ENCODE results near the gene ZNF771.
A peak's percentile ranks its signal among the peaks of the same experiment; 100 is the strongest.

Gene ZNF771

DNA sequence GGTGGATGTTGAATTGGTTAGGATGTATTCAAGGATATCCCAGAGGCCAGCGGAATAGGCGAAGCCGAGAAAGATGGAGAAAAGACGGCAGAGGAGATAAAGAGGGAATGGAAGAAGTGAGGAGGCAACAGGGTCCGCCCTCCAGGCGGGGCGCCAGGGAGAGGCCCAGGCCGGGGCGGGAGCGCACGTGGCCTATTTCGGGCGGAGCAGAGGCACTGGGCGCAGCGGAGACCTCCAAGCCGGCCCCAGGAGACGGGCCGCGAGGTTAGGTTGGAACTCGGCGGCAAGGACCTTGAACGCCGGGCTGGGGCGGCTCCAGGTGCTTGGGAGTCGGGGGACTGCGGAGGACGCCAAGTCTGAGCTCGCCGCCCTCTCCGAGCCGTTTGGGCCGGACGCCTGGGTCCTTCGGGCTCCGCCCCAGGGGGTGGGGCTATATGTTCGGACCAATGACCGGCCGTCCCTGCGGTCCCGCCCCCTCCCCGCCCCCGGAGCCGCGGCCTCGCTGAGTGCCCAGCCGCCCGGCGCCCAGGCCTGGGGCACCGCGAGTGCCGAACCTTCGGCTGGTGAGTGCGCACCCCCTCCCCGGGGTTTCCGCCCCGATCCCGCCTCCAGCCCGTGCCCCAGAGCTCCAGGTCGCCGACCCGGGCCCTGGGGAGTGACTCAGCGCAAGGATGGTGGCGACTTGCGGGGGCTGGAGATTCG, at the start of gene ZNF771:
Gene ZNF771 (plus strand): TSS at position 505 of the 702 bp plus-strand sequence. CDS start 448 bp downstream, outside the sequence.
- peak; percentile 94 for DNase-seq (ENCODE audit: low spot score)

DNA sequence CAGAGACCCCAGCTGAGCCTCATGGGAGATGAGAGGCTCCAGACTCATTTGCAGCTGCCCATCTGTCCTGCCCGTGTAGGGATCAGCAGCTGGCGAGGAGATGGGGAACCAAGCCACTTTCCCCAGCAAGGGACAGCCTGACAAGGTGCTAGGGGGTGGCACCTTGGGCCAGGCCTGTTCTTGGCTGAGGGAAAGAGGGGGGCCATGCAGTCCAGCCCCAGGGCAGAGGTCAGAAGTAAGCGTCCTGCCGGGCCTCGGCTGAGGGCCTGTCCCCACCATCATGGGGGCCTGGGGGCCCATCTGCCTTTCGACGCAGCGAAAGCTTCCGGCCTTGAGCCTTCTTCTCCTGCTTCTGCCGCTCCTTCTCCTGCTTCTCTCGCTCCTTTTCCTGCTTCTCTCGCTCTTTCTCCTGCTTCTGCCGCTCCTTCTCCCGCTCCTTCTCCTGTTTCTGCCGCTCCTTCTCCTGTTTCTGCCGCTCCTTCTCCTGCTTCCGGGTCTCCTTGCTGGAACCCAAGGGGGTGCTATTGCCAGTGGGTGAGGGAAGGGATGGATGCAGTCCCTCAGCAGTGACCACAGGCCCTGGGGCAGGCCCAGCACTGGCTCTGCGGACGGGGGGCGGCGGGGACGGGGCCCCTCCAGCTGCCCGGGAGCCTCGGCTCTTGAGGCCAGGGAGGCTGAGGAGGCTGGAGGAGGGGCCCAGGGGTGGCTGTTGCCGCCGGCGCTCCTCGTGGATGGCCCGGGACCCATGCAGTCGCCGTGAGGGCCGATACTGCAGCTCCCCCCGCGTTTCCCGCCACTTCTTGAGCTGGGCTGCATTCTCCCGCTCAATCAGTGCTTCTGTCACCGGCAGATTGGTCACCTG, 49.5 kb upstream of the ZNF771 start:
- no peak for DNase-seq (ENCODE audit: low spot score)

DNA sequence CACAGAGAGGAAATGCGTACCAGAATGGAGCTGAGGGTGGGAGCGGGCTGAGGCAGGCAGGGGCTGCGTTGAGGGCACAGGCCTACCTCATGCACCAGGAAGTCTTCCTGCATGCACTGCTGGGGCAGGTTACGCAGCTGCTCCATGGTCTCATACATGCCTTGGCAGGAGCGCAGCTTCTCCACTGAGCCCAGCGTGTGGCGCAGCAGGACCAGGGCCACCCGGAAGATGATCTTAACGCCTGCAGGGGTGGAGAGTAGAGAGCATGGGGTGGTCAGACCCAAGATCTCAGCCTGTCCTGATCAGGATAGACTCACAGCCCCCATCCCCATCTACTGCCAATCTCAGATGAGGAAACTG, 48.8 kb upstream of the ZNF771 start:
- no peak for DNase-seq (ENCODE audit: low spot score)

DNA sequence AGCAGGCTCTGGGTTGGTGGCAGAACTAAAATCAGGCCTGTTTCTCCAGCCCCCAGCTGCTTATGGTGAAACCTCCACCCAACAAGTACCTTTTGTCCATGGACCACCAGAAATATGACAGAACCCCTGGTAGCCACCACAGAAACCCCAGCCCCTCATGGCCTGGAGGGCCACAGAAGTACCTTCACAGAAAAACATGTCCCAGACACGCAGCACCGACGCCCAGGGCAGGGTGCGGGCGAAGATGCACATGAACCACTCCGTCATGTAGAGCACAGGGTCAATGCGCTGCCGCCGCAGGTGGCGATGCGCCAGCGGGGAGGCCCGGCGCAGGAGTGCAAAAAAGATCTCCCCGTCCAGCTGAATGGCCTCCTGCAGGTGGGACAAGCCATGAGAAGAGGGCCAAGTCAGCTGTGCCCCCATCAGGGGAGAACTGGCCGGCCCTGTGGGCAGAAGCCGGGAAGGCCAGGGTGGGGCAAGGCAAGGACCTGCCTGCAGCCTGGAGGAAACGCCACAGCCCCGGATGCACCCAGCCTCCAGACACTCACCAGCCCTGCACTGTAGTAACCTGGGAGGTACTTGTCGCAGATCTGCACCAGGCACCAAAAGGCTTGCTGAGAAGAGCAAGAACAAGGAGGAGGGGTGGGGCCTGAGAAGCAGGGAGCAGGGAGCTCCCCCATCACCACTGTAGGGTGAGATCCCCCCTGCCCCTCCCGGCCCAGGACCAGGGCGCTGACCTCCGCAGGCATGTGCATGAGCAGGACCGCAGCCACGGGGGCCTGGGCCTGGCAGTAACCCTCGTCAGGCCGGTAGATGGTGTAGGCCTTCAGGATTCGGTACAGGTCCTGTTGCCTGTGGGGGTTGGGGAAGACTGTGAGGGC, 48.2 kb upstream of the ZNF771 start:
- DNase-seq (ENCODE audit: low spot score), result no peak

DNA sequence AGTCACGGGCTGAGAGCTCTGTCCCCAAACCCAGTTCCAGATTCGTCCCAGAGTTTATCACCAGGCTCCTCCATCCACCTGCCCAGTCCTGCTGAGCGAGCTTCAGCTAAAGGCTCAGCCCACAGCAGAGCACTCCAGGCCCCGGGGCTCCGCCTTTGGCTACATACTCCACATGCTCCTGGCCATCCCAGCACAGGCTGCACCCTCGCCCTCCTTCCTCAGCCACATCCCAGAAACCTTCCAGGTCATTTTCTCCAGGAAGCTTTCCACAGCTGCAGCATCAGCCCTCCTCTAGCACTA, 47.6 kb upstream of the ZNF771 start:
- DNase-seq (ENCODE audit: low spot score), result no peak

DNA sequence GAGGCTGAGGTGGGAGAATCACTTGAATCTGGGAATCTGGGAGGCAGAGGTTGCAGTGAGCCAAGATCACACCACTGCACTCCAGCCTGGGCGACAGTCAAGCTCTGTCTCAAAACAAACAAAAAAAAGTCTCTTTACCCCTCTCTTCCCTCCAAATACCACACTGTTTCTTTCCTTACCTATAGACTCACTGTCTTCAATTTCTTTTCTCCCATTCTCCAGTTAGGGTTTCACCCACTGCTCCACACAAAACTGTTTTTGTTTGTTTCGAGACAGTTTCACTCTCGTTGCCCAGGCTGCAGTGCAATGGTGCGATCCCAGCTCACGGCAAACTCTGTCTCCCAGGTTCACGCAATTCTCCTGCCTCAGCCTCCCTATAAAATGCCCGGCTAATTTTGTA, 46.2 kb upstream of the ZNF771 start:
- DNase-seq (ENCODE audit: low spot score), result no peak

DNA sequence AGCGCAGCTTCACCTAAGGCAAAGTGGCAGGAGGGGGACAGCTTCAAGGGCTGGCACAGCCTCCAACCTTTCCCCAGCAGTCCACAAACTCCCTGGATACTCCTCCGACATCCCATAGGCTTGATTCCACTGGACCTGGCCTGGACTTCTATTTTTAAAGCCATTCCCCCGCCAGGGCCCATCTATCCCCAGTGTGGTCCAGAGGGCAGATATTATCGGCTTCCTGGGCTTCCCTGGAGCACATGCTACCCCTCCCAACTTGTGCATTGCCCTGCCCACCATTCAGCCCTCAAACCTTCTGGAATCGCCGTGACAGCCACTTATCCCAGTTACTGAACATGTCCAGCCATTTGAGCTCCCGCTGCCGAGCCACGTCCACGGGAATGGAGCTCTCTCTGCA, 42.2 kb upstream of the ZNF771 start:
- DNase-seq (ENCODE audit: low spot score), result no peak

DNA sequence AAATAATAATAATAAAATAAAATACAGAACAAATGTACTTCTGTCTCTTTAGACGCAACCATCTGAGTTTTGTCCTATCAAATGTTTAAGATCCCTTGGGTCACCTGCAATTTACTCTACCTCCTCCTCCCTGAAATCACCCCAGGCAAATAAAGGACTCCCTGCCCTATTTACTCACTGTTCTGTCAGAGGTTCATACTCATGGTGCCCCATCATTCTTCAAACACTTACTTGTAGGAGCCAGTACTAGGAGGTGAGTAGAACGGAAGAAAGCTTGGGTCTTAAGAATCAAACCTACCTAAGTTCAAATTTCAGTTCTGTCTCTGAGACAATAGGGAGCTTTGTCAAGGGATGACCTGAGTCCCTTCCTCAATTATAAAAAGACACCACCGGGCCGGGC, 40.9 kb upstream of the ZNF771 start:
- no peak for DNase-seq (ENCODE audit: low spot score)

DNA sequence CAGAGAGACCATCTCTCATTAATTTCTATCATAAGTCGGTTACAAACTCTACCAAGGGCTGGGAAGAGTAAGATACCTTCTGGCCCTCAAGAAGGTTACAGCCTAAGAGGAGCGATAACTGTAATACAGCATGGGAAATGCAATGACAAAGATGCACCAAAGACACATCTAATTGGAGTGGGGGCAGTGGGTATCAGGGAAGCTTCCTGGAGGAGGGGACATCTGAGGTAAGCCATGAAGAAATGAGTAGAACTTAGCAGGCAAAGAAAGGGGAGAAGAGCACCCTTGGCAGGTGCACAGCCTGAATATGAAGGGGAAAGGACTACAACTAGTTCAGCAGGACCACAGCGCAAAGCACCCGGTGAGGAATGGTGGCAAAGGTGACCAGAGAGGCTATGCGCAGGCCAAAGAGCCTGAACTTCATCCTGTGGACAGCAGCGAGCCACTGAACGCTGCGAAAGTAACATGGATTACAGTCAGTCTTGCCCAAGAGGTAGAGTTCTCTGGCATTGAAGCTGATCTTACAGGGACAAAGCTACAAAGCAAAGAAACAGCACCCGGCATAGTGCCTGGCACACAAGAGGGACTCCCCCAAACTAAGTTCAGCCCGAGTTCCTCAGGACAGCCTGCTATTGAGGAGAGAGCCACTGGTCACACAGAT, 39.9 kb upstream of the ZNF771 start:
- DNase-seq (ENCODE audit: low spot score), result no peak

DNA sequence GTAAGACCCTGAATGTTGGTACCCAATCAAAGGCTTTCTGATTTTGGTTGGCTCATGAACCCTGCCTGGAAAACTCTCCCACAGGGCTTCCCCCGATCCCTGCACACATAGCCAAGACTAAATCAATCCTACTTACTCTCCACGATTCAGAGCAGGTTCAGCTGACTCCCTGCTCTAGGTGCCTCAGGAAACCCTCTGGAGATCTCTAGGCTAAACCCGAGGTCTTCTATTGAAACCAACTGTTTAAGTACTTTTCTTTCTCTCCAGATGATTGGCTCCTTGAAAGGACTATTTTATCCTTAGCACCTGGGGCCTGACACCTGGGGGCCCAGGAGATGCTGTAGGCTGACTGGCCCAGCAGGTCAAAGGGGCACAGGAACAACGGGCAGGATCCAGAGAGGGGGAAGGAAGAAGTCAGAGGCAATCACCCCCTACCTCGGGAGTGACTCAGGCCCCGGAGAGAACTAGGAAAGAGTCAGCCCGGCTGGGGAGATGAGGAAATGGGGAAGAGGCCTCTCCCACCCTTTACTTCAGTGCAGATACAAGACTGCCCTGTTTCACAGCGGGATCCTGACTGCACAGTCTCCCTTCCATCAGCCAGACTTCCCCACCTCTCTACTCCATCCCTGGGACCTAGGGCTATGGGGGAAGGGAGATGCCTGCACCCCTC, 39.1 kb upstream of the ZNF771 start:
- DNase-seq (ENCODE audit: low spot score), result no peak

DNA sequence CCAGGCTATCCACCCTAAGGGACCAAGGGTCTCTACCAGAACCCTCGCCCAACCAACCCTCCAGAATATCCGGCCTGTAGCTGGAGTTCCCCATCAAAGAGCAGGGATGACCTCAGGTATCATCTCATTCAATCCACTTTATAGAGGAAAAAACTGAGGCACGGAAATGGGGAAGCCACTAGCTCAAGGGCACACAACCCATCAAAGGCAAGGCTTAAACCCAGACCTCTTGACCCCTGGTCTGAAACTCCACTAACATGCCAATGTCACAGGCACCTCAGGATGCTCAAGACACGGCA, 38.7 kb upstream of the ZNF771 start:
- DNase-seq (ENCODE audit: low spot score), result no peak

DNA sequence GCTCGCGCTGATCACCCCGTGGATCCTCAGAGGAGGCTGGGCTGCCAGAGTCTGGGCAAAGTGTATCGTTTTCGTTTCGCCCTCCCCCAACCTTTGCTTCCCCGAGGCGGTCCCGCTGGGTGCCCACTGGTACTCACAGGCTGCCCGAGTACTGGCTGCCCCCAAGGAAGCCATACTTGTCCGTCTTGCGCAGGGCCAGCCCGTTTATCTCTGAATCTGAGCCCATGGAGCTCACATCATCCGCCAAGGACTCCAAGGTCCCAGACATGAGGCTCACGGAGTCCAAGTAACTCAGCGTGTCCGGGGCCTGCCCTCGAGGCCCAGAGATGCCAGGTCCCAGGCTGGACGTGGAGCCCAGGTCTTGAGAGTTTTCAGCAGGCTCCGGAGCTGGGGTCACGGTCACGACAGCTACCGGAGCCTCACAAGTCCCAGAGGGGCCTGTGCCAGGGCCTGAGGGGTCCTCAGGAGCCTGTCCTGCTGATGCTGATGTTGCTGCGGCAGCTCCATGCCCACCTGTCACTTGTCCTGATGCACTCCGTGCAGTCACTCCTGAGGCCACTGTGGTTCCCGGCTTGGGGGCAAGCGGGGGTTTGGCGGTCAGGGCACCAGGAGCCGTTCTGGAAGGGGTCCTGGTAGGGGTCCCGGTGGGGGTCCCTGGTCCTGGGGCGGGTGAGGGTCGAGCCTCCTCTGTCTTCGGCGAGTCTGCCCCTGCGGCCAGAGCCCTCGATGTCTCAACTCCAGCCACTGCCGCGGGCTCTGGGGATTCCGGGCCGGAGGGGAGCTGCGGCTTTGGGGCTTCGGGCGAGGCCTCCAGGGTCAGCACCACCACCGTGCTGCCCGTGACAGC, 38.1 kb upstream of the ZNF771 start:
- DNase-seq (ENCODE audit: low spot score), result no peak

DNA sequence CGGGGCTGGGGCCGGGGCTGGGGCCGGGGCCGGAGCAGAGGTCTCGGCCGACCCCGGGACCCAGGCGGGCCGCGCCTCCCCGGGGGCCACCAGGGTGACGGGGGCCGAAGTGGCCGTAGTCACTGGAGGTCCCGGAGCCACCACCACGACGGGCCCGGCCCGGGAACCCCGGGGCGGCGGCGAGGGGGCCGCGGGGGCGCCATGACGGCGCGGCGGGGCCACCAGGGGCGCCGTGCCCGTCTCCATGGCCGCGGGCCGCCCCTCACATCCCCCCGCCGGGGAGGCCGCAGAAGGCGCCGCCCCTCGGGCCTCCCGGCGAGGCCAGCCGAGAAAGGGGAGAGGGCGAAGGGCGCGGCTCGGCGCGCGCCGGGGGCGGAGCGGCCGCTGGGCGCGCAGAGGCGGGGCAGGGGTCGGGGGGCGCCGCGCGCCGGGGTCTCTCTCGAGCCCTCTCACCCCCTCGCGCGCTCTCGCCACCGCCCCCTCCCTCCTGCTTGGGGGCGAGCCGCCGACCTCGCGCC, 37.4 kb upstream of the ZNF771 start:
- no peak for DNase-seq (ENCODE audit: low spot score)

DNA sequence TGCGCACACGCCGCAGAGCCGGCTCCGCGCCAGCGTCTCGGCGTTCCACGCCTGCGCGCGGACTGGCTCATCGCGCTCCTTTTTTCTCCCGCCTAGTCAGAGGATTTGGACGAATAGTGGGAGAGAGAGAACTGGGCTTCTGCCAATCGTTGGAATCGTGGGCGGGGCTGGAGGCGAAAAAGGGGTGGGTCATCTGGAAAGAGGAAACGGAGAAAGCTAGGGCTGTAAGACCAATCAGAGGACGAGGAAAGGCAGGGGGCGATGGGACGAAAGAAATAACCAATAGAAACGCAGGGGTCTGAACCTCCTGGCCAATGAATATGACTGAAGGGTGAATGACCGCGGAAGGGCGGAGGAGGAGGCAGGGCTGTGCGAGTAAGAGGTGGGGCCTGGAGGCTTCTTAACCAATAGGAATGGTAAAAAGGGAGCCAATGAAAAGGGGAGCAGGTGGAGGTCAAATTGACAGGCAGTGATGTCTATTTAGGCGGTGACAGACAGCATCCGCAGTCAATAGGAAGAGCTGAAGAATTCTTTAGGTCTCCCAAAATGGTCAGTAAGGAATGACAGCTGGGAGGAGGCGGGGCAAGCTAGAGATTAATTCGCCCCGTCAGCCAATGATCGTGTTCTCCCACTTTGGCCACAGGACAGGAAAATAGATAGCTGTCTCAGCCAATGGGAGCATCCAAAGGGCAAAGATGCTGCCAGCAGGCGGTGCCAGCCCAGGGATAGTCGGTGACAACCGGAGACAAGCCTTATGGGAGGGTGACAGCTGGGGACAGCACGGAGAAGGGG, 36.8 kb upstream of the ZNF771 start, which contains the start of gene TBC1D10B:
Gene TBC1D10B (minus strand): TSS at position 39 of the 792 bp plus-strand sequence. CDS start 311 bp downstream, outside the sequence.
- peak; percentile 100 for DNase-seq (ENCODE audit: low spot score)

DNA sequence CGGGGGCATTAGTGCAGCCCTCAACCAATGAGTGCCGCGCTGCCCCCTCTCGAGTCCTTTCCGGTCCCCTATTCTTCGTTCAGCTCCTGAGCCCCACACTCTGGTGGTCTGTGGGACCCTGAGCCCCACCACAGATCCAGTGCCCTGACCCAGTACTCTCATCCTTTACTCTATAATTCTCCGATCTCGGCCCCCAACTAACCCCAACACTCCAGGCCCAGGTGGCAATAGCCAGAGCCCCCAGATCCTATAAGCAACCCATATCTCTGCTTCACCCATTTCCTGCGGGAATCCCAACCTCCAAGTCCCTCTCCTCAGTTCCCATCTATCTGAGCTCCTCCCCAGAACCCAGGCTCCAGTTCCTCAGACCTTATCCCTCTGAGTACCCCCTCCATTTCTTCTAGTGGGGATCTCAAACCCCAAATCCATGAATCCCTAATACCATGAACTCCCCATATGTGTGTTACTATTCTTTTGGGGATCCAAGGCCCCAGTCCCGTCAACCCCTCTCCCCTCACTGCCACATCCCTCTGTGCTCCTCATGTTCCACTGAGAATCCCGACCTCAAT, 36.1 kb upstream of the ZNF771 start:
- no peak for DNase-seq (ENCODE audit: low spot score)

DNA sequence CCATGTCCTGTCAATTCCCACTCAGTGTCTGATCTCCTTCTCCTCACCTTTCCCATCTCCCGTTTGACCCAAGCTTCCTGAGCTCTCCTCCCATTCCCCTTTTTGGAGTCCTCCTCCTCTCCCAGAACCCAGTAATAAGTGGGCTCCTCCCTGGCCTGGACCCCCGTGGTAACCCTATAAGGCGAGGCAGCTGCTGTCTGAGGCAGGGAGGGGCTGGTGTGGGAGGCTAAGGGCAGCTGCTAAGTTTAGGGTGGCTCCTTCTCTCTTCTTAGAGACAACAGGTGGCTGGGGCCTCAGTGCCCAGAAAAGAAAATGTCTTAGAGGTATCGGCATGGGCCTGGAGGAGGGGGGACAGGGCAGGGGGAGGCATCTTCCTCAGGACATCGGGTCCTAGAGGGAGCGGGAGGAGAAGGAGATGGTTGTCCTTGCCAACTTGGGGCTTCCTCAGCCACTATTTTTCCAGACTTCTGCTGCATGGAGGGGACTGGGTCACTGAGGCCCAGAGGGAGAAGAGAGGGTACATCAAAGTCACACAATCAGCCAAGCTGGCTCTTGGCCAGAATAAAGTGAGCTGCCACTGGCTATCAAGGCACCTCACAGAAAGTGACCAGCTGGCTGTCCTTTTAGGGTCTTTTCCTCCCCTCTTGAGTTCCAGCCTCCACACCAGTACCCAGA, 35.2 kb upstream of the ZNF771 start:
- DNase-seq (ENCODE audit: low spot score), result no peak

DNA sequence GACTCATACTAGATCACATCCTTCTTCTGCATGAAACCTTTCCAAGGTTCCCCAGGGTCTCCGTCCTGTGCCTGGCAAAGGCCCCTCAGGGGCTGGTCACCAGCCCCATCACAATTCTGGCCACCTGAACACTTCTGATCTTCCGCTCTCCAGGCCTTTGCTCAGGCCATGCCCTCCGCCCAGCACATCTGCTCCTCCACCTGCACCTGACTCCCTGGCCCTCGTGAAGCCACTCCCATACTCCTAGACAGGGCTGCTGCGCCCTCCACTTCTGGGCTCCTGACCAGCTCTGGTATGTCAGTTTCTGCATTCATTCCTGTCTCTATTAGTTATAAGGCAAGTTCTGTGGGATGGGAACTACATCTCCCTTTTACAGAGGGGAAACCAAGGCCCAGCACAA, 34.7 kb upstream of the ZNF771 start:
- no peak for DNase-seq (ENCODE audit: low spot score)

DNA sequence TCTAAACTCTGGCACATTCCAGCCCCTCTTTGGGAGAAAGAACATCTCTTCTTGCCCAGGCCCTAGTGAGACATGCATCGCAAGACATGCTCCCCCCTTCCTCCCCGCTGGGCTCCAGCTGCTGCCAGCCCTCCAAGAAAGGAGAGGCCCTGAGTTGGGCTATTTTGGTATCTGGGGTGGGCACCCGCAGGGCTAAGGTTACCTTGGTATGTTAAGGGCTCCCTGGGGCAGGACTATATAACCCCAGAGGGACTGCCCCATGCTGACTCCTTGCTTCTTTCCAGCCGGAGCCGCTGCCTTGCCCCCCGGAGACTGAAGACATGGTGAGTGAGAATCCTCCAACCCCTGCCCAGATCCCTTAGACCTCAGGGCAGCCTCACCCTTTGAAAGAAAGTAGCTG, 32.9 kb upstream of the ZNF771 start, which contains the start of gene MYL11:
Gene MYL11 (plus strand): TSS at position 265 of the 400 bp plus-strand sequence. CDS start 56 bp downstream, at position 321.
- no peak for DNase-seq (ENCODE audit: low spot score)

DNA sequence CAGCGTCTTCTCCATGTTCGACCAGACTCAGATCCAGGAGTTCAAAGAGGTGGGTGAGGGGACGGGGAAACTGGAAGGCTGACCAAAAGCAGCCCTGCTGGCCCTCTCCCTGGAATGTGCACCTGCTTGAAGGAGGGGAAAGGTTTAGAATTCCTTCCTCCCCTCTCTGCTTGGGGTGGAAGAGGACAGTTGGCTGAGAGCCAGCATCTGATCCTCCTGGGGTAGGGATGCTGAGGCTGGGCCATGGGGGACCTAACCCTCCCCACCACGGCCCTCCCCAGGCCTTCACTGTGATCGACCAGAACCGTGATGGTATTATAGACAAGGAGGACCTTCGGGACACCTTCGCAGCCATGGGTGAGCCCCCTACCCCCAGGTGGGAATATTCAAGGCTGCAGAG, 31.5 kb upstream of the ZNF771 start:
- no peak for DNase-seq (ENCODE audit: low spot score)
